GM12874 (cell line): ENCODE results near the gene CCL2.

ENCODE experiments used
- CTCF ChIP-seq: IDR thresholded peaks from 2 replicates; pipeline ENCODE4 v1.5.1; 2011; ENCODE audit warnings: low read depth, mild to moderate bottlenecking, control low read depth, low read length, moderate library complexity; ENCODE audit not compliant: insufficient read depth

The CCL2 gene

GRCh38 chr17:34254651-34255380, at the start of gene CCL2:
TSS of gene CCL2 (plus strand) at chr17:34255285. CDS start at chr17:34255350, 65 bp downstream.
- TF ChIP-seq CTCF: no peak

- no peak for TF ChIP-seq CTCF
Observed at GRCh38 chr17:34205401-34205800, 49.7 kb upstream of the CCL2 start.

GRCh38 chr17:34206569-34206968, 48.5 kb upstream of the CCL2 start:
- no peak for TF ChIP-seq CTCF

GRCh38 chr17:34207572-34207971, 47.5 kb upstream of the CCL2 start:
- TF ChIP-seq CTCF: no peak

GRCh38 chr17:34218748-34219147, 36.3 kb upstream of the CCL2 start:
- no peak for TF ChIP-seq CTCF

- TF ChIP-seq CTCF: no peak
Observed at GRCh38 chr17:34219405-34219804, 35.7 kb upstream of the CCL2 start.

GRCh38 chr17:34220045-34220751, 34.9 kb upstream of the CCL2 start:
- TF ChIP-seq CTCF: no peak
